SK-N-SH (cell line): ENCODE results near the gene KRT26. TPM values are rescaled to one million over a fixed set of nuclear protein-coding genes. Genes with fewer than 3 reads are reported as not detected.
A peak's percentile ranks its signal among the peaks of the same experiment; 100 is the strongest.

Experiments used
- CTCF ChIA-PET: fragments of 300-600, 350-600 bp; formaldehyde crosslinking; extraction: SDS; loops from one replicate; lab custom pipeline; 2021; lab: Yijun Ruan, JAX
- POLR2A ChIA-PET: fragments of 350-600 bp; sonication (Branson Sonifier 250); formaldehyde crosslinking; extraction: SDS; loops from one replicate; lab custom pipeline; 2020; ENCODE audit warnings: antibody characterized with exemption, inconsistent platforms; lab: Yijun Ruan, JAX
- DNase-seq: peaks from one replicate; pipeline ENCODE4 v3.0.0; 2012
- H2AFZ ChIP-seq: fragments of 200-600 bp; sonication (generic); 2 replicates; pipeline ENCODE4 v1.8.1; 2016; ENCODE audit warnings: antibody characterized with exemption, mild to moderate bottlenecking, low read depth
- H3F3A ChIP-seq: fragments of 200-600 bp; sonication (generic); replicated peaks from 2 replicates; pipeline ENCODE3; 2016; ENCODE audit warnings: antibody characterized with exemption, mild to moderate bottlenecking; ENCODE audit not compliant: insufficient read depth
- H3K27ac ChIP-seq, 2 experiments: fragments of 200-500 bp in 1 of 2; fragments of 200-600 bp in 1 of 2; sonication (Bioruptor generic) in 1 of 2; sonication (generic), shearing (Covaris generic) in 1 of 2; 2 replicates each; pipeline versions ENCODE4 v1.5.1 to v1.6.1; 2014 to 2016; ENCODE audit warnings: low read depth in 2 of 2, inconsistent platforms in 1 of 2, low read length in 1 of 2, mild to moderate bottlenecking in 1 of 2, mixed read lengths in 1 of 2
- H3K27me3 ChIP-seq: fragments of 200-600 bp; sonication (generic), shearing (Covaris generic); 2 replicates; pipeline ENCODE4 v1.6.1; 2016; ENCODE audit warnings: mixed run types; ENCODE audit not compliant: insufficient read depth
- H3K36me3 ChIP-seq, 2 experiments: fragments of 200-500 bp in 1 of 2; fragments of 200-600 bp in 1 of 2; sonication (Bioruptor generic) in 1 of 2; sonication (generic) in 1 of 2; replicated peaks in 1 of 2; 2 replicates each; pipeline versions ENCODE3 to v1.5.1; 2014 to 2016; ENCODE audit warnings: low read length in 1 of 2, mild to moderate bottlenecking in 1 of 2; ENCODE audit not compliant: insufficient read depth in 2 of 2, control insufficient read depth in 1 of 2
- H3K4me1 ChIP-seq, 2 experiments: fragments of 200-500 bp in 1 of 2; fragments of 200-600 bp in 1 of 2; sonication (Bioruptor generic) in 1 of 2; sonication (generic), shearing (Covaris generic) in 1 of 2; 2 replicates each; pipeline versions ENCODE4 v1.5.1 to v1.6.1; 2014 to 2016; ENCODE audit warnings: low read depth in 1 of 2, low read length in 1 of 2, mixed run types in 1 of 2; ENCODE audit not compliant: insufficient read depth in 2 of 2, control insufficient read depth in 1 of 2
- H3K4me2 ChIP-seq: fragments of 200-600 bp; sonication (generic), shearing (Covaris generic); 2 replicates; pipeline ENCODE4 v1.6.1; 2017; ENCODE audit warnings: mixed run types
- H3K4me3 ChIP-seq, 2 experiments: fragments of 200-500 bp in 1 of 2; fragments of 200-600 bp in 1 of 2; sonication (Bioruptor generic) in 1 of 2; sonication (generic), shearing (Covaris generic) in 1 of 2; 2 replicates each; pipeline versions ENCODE4 v1.5.1 to v1.8.1; 2014 to 2016; ENCODE audit warnings: low read depth in 2 of 2, inconsistent platforms in 1 of 2, low read length in 1 of 2, mild to moderate bottlenecking in 1 of 2, mixed read lengths in 1 of 2, moderate library complexity in 1 of 2
- H3K79me2 ChIP-seq: fragments of 200-600 bp; sonication (generic); 2 replicates; pipeline ENCODE4 v1.8.1; 2017; ENCODE audit warnings: mild to moderate bottlenecking; ENCODE audit not compliant: insufficient read depth
- H3K9ac ChIP-seq: fragments of 200-600 bp; sonication (generic); 2 replicates; pipeline ENCODE4 v1.6.1; 2017; ENCODE audit warnings: mixed run types
- H3K9me2 ChIP-seq: fragments of 200-600 bp; sonication (generic); 2 replicates; pipeline ENCODE4 v1.6.1; 2017; ENCODE audit warnings: mixed run types
- H3K9me3 ChIP-seq: fragments of 200-600 bp; sonication (generic); 2 replicates; pipeline ENCODE4 v1.6.1; 2017; ENCODE audit warnings: mixed run types, mild to moderate bottlenecking, moderate library complexity
- H4K20me1 ChIP-seq: fragments of 200-600 bp; sonication (generic); 2 replicates; pipeline ENCODE4 v1.6.1; 2017; ENCODE audit warnings: mild to moderate bottlenecking, mixed run types; ENCODE audit not compliant: insufficient read depth
- FOXM1 ChIP-seq: IDR thresholded peaks from 2 replicates; pipeline ENCODE4 v1.4.0; 2012; ENCODE audit warnings: low read depth, mild to moderate bottlenecking
- GABPA ChIP-seq: IDR thresholded peaks from 2 replicates; pipeline ENCODE4 v1.4.0; 2012; ENCODE audit warnings: low read depth, mild to moderate bottlenecking
- GATA2 ChIP-seq: sonication (generic); formaldehyde crosslinking; IDR thresholded peaks from 2 replicates; pipeline ENCODE4 v1.5.0; 2020; ENCODE audit warnings: mild to moderate bottlenecking, missing genetic modification reagents
- JUND ChIP-seq: IDR thresholded peaks from 2 replicates; pipeline ENCODE4 v1.4.0; 2012
- NFIC ChIP-seq: IDR thresholded peaks from 2 replicates; pipeline ENCODE4 v1.4.0; 2012; ENCODE audit warnings: borderline replicate concordance
- NRF1 ChIP-seq: IDR thresholded peaks from 2 replicates; pipeline ENCODE4 v1.6.1; 2012; ENCODE audit warnings: low read depth, mild to moderate bottlenecking, low read length
- RCOR1 ChIP-seq: fragments of 150-350 bp; IDR thresholded peaks from 2 replicates; pipeline ENCODE4 v1.6.1; 2017; ENCODE audit warnings: antibody characterized with exemption, low read length
- REST ChIP-seq: IDR thresholded peaks from 2 replicates; pipeline ENCODE4 v1.6.1; 2012; ENCODE audit warnings: mild to moderate bottlenecking, low read depth, low read length, moderate library complexity
- SIN3A ChIP-seq: IDR thresholded peaks from 2 replicates; pipeline ENCODE4 v1.6.1; 2012; ENCODE audit warnings: low read depth, mild to moderate bottlenecking, low read length, moderate library complexity, borderline replicate concordance
- TAF1 ChIP-seq: IDR thresholded peaks from 2 replicates; pipeline ENCODE4 v1.6.1; 2012; ENCODE audit warnings: low read depth, mild to moderate bottlenecking, low read length, moderate library complexity, borderline replicate concordance
- USF2 ChIP-seq: fragments of 150-350 bp; IDR thresholded peaks from 2 replicates; pipeline ENCODE4 v1.6.1; 2017; ENCODE audit warnings: antibody characterized with exemption, low read length, low read depth, borderline replicate concordance
- WGBS: methylation state at CpG from one replicate; pipeline ENCODE4 v1.1.6; 2017; ENCODE audit warnings: low lambda C conversion rate; 5-methylcytosine and 5-hydroxymethylcytosine counted together
- polyA plus RNA-seq, 3 experiments: library from polyadenylated mRNA; depleted of rRNA; stranded (reverse); fragments of >200 nt; gene quantifications; 2 replicates each; pipeline ENCODE4 v1.2.3, GENCODE V29; 2012
- TF ChIP-seq, protein P1 (sequence below): IDR thresholded peaks from 2 replicates; pipeline ENCODE4 v1.4.0; 2012; ENCODE audit warnings: low read depth
- TF ChIP-seq, protein P2 (sequence below): IDR thresholded peaks from 2 replicates; pipeline ENCODE4 v1.4.0; 2012; ENCODE audit warnings: low read depth, borderline replicate concordance

Gene KRT26
- polyA plus RNA-seq, 1 of the 3 experiments (the other 2 are of a cell fraction) = not detected

GRCh38 chr17:40727447-40728231 lies 44.4 kb downstream of the KRT26 start:
- H2AFZ ChIP-seq = peak overlapping the region; percentile 47; the same call in 1 of the 2 replicates
- TF ChIP-seq SIN3A (no peak), GABPA (no peak), GATA2 (CRISPR knock-in tag) (no peak), REST (no peak), RCOR1 (no peak), USF2 (no peak), TAF1 (no peak), JUND (no peak), NFIC (no peak), NRF1 (no peak), FOXM1 (no peak)
- TF ChIP-seq, protein P1, sequence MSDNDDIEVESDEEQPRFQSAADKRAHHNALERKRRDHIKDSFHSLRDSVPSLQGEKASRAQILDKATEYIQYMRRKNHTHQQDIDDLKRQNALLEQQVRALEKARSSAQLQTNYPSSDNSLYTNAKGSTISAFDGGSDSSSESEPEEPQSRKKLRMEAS = no peak
- TF ChIP-seq, protein P2, sequence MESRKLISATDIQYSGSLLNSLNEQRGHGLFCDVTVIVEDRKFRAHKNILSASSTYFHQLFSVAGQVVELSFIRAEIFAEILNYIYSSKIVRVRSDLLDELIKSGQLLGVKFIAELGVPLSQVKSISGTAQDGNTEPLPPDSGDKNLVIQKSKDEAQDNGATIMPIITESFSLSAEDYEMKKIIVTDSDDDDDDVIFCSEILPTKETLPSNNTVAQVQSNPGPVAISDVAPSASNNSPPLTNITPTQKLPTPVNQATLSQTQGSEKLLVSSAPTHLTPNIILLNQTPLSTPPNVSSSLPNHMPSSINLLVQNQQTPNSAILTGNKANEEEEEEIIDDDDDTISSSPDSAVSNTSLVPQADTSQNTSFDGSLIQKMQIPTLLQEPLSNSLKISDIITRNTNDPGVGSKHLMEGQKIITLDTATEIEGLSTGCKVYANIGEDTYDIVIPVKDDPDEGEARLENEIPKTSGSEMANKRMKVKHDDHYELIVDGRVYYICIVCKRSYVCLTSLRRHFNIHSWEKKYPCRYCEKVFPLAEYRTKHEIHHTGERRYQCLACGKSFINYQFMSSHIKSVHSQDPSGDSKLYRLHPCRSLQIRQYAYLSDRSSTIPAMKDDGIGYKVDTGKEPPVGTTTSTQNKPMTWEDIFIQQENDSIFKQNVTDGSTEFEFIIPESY = no peak
- TF ChIP-seq, all 33 proteins: peak for 0
- Histone ChIP-seq H3K9me3 (no peaks in the 10 kb centered on the region), H3K27me3 (peaks cover 30% of the 10 kb centered on the region; the same call in 1 of the 2 replicates), H3F3A (no peaks in the 10 kb centered on the region), H4K20me1 (no peaks in the 10 kb centered on the region), H3K9me2 (no peaks in the 10 kb centered on the region), H3K9ac (no peak overlapping the region), H3K4me1 (no peaks in the 10 kb centered on the region), H3K79me2 (no peaks in the 10 kb centered on the region), H3K27ac (no peak overlapping the region), H3K4me2 (no peak overlapping the region), H3K36me3 (no peaks in the 10 kb centered on the region), H3K4me3 (0 out of 4 replicates have a peak overlapping the region, but pooled peaks of 1 of the 2 experiments have one; percentile 17)
- WGBS = 12% methylated on average over 8 of the region's 8 CpGs
- POLR2A ChIA-PET = no interaction called here
- no peak for DNase-seq
- CTCF ChIA-PET = no interaction called here
